HG03565 (cell line): Measurements from ENCODE around the gene SDC3.

Source experiments
- ATAC-seq: cut with Tn5 transposase; IDR thresholded peaks from one replicate; pipeline ENCODE4 v1.9.1; 2021; ENCODE audit warnings: mild to moderate bottlenecking, moderate library complexity; ENCODE audit not compliant: unreplicated experiment

SDC3 gene

GRCh38 chr1:30905916-30906620, 2.5 kb downstream of the SDC3 start:
- ATAC-seq = no peak

GRCh38 chr1:30905403-30905802, 3.2 kb downstream of the SDC3 start:
- no peak for ATAC-seq

DNA sequence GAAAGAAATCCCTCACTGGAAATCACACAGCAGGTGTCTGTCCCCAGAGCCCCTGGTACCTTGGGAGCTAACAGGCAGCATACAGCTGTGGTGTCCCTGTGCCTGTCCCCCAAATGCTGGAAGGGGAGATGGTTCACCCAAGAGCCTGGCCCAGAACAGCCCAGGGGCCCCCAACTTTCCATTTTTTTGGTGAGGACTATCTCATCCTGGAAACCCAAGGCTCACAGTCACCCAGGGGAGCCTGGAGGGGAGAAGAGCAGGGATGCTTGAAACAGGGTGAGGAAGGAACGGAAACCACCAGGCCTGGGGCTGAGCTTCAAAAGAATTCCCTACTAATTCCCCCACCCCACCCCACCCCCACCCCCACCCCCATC, 3.6 kb downstream of the SDC3 start:
- no peak for ATAC-seq

GRCh38 chr1:30904191-30904961, 4.2 kb downstream of the SDC3 start:
- ATAC-seq = no peak

GRCh38 chr1:30903343-30904034, 5.1 kb downstream of the SDC3 start:
- no peak for ATAC-seq

- ATAC-seq = no peak
Observed at GRCh38 chr1:30902593-30903290, 5.8 kb downstream of the SDC3 start.

GRCh38 chr1:30901798-30902581, 6.6 kb downstream of the SDC3 start:
- ATAC-seq = no peak

DNA sequence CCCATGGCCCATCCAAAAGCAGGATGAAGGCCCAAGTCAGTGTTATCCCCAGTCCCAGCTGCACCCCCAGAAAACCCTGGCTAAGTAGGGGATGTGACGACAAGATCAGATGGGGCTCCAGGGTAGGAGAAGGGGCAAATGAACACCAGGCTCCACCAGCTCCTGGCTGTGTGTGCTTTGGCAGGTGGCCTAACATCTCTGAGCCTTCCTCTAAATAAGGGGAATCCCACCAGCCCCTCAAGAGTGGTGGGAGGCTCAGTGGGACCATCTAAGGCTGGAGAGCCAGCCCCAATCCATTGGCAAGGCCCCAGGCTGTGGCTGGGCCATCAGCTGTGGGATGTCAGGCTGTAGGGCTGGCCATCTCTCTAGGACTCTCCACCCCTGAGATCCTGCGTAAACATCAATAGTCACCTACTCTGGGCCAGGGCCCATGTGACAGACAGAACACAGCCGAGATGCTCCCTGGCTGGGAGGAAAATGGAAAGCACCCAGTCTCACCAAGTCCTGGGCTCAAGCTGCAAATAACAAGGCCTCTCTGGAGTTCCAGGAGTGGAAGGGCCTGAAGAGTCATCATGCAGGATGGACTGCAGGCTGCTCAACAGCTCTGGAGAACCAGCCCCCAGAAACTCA, 7.5 kb downstream of the SDC3 start:
- ATAC-seq = no peak

- no peak for ATAC-seq
Observed at GRCh38 chr1:30900486-30900885, 8.1 kb downstream of the SDC3 start.

DNA sequence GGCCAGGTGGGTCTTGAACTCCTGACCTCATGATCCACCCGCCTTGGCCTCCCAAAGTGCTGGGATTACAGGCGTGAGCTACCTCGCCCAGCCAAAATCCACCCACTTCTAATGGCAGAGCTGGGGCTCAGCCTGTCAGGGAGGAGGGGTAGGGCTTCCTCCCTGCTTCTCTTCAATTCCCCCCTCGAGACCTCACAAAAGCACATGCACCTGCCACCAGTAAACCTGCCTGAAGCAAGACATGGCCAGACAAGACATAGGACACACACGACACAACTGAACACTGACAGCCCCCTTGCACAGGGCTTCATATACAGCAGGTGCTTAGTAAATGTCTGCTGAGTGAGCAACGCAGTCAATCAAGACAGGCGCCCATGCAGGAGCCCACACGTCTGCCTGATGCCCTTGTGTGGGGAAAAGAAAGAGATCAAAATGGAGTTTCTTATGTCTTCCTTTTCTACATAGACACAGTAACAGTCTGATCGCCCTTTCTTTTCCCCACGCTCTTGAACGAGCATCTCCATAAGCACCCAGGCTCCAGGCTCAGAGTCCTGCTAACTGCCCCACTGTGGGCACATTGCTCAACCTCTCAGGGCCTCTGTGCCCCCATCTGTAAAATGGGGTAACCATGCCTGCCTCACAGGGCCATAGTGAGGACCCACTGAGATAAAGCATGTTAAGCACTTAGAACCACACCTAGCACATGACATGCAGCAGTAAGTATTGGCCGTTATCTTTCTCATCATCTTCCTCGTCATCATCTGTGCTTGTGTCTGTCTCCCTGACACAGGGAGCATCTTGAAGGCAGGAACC, 8.8 kb downstream of the SDC3 start:
- ATAC-seq = no peak

- no peak for ATAC-seq
Observed at GRCh38 chr1:30898031-30898815, 10.3 kb downstream of the SDC3 start.

DNA sequence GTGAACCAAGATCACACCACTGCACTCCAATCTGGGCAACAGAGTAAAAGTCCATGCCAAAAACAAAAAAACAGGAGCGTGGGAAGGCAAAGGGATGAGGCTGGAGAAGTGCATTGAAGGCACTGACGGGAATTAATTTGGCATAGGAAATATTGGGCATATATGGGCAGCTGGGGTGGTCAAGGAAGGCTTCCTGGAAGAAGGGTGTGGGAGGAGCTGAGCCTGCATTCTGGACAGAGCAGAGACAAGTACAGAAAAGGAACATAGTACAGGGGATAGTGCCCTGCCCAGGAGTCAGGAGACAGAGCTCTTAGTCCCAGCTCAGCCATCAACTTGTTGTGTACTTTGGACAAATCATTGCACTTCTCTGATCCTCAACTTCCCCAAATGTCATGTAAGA, 11.7 kb downstream of the SDC3 start:
- no peak for ATAC-seq

DNA sequence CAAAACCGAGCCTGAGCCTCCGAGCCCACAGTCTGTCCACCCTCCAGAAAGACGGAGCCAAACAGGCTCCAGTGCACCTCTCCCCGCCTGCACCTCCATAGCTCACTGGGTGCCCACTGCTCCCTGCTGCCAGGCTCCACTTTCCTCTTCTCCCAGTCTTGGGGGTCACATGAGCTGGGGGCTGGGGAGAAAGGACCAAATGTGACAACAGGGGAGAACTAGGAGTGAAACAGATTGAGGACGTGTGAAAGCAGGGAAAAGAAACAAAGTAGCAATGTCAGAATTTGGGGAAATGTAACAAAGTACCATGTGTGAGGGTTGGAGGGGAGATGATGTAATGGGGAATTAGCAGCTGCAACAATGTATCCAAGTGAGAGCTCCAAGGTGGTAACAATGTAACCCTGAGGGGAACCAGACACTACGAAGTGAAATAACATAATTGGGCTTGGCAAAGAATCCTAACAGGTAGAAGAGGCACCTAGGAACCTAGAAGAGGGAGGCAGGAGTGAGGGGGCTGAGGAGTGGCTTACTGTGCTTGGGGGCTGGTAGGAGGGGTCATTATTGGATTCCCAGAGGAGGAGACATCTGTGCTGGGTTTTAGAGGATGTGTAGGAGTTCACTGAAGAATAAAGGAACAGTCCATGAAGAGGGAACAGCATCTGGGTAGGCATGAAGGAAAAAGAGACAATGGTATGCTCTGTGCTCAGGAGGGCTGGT, 12.5 kb downstream of the SDC3 start:
- ATAC-seq = no peak

GRCh38 chr1:30895382-30895943, 13.1 kb downstream of the SDC3 start:
- no peak for ATAC-seq

- ATAC-seq = no peak
Observed at GRCh38 chr1:30894508-30894973, 14.0 kb downstream of the SDC3 start.

- no peak for ATAC-seq
Observed at GRCh38 chr1:30893776-30894507, 14.6 kb downstream of the SDC3 start.

GRCh38 chr1:30892671-30893073, 15.9 kb downstream of the SDC3 start:
- ATAC-seq = no peak
